ENCODE results near the gene AP1B1. TPM values are rescaled to one million over a fixed set of nuclear protein-coding genes. Genes with fewer than 3 reads are reported as not detected.
"Not testable (repeated sequence)": the region's sequence is repeated elsewhere in the genome, so short reads cannot be mapped to it uniquely, and the experiment has no call there.

Gene AP1B1
- total RNA-seq, 1 experiment from 2014 or later = 101 TPM

DNA sequence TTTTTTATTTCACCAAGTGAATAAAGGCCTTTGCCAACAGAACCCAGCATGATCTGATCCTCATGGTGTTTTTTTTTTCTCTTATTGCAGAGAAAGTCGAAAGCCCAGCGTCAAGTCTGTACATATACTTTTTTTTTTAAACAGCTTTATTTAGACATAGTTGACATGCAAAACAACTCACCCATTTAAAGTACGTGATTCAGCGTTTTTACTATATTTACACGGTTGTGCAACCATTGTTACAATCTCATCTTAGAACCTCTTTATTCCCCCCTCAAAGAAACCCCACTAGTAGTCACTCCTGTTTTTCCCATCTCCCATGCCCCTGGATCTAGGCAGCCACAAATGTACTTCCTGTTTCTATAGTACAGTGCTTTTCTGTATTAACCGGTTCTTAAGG is 20.6 kb upstream of the AP1B1 start:
- ChIA-PET POLR2A (no interaction called here), CTCF (no interaction called here)
- no peaks in the 10 kb centered on the region for H3K36me3 ChIP-seq (ENCODE audit: control insufficient read depth, insufficient read depth, low read length)
- no peaks in the 10 kb centered on the region for H3K27me3 Mint-ChIP-seq (ENCODE audit: insufficient read depth, unreplicated experiment)
- no peak for DNase-seq
- H3K9me3 Mint-ChIP-seq (ENCODE audit: unreplicated experiment) = no peaks in the 10 kb centered on the region
- H3K4me1 ChIP-seq = no peaks in the 10 kb centered on the region
- H3K27me3 ChIP-seq (replicated peaks; ENCODE audit: control insufficient read depth, insufficient read depth, low read length) = no peaks in the 10 kb centered on the region
- BruUV-seq (replicated peaks) = no TSS peak
- H3K4me1 Mint-ChIP-seq (ENCODE audit: low read depth, unreplicated experiment) = no peaks in the 10 kb centered on the region
- H3K36me3 Mint-ChIP-seq (ENCODE audit: insufficient read depth, unreplicated experiment) = no peaks in the 10 kb centered on the region
- no peaks in the 10 kb centered on the region for H3K9me3 ChIP-seq
- H3K27ac Mint-ChIP-seq (ENCODE audit: unreplicated experiment) = no peak overlapping the region
- H3K4me3 ChIP-seq (ENCODE audit: low read depth, low read length) = no peak overlapping the region
- H3K4me3 Mint-ChIP-seq (ENCODE audit: unreplicated experiment) = no peak overlapping the region
- TF ChIP-seq, protein P1, sequence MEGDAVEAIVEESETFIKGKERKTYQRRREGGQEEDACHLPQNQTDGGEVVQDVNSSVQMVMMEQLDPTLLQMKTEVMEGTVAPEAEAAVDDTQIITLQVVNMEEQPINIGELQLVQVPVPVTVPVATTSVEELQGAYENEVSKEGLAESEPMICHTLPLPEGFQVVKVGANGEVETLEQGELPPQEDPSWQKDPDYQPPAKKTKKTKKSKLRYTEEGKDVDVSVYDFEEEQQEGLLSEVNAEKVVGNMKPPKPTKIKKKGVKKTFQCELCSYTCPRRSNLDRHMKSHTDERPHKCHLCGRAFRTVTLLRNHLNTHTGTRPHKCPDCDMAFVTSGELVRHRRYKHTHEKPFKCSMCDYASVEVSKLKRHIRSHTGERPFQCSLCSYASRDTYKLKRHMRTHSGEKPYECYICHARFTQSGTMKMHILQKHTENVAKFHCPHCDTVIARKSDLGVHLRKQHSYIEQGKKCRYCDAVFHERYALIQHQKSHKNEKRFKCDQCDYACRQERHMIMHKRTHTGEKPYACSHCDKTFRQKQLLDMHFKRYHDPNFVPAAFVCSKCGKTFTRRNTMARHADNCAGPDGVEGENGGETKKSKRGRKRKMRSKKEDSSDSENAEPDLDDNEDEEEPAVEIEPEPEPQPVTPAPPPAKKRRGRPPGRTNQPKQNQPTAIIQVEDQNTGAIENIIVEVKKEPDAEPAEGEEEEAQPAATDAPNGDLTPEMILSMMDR (IDR thresholded peaks at IDR 0.05; ENCODE audit: insufficient read depth in 1 of 2, low read depth in 1 of 2, low read length in 1 of 2, severe bottlenecking in 1 of 2, unreplicated experiment in 1 of 2) = no peak
- intact Hi-C loops (cut with micrococcal nuclease; ENCODE audit: unreplicated experiment) = no loop called here

DNA sequence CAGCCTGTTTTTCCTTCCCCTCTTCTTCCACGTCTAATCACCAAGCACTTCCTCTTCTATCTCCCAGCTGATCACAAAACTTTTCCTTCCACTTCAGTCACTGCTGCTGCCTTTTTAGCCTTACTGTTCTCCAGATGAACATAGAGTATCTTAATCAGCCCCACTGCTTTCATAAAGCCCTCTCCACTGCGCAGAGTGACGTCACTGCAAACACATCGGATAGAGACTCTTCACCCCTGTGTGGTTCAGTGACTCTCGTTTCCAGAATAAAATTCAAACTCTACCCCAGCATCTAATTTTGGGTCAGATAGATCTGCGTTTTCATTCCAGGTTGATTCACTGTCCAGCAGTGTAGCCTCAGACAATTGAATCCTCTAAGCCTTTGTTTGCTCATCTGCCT is 13.2 kb upstream of the AP1B1 start:
- BruUV-seq (replicated peaks); H3K27me3 ChIP-seq (replicated peaks; ENCODE audit: control insufficient read depth, insufficient read depth, low read length); H3K4me3 ChIP-seq (ENCODE audit: low read depth, low read length); H3K4me1 ChIP-seq; H3K36me3 ChIP-seq (ENCODE audit: control insufficient read depth, insufficient read depth, low read length); H3K27ac Mint-ChIP-seq (ENCODE audit: unreplicated experiment); DNase-seq; H3K36me3 Mint-ChIP-seq (ENCODE audit: insufficient read depth, unreplicated experiment); CTCF ChIA-PET; intact Hi-C loops (cut with micrococcal nuclease; ENCODE audit: unreplicated experiment); H3K9me3 Mint-ChIP-seq (ENCODE audit: unreplicated experiment); H3K4me3 Mint-ChIP-seq (ENCODE audit: unreplicated experiment); H3K27me3 Mint-ChIP-seq (ENCODE audit: insufficient read depth, unreplicated experiment); POLR2A ChIA-PET; H3K9me3 ChIP-seq; H3K4me1 Mint-ChIP-seq (ENCODE audit: low read depth, unreplicated experiment): not testable (repeated sequence)

GRCh38 chr22:29400576-29400975 is 12.2 kb upstream of the AP1B1 start:
- Mint-ChIP-seq H3K9me3 (ENCODE audit: unreplicated experiment) (no peaks in the 10 kb centered on the region), H3K36me3 (ENCODE audit: insufficient read depth, unreplicated experiment) (no peaks in the 10 kb centered on the region), H3K27me3 (ENCODE audit: insufficient read depth, unreplicated experiment) (peaks cover 3% of the 10 kb centered on the region), H3K4me1 (ENCODE audit: low read depth, unreplicated experiment) (peaks cover 5% of the 10 kb centered on the region), H3K4me3 (ENCODE audit: unreplicated experiment) (no peak overlapping the region), H3K27ac (ENCODE audit: unreplicated experiment) (no peak overlapping the region)
- Histone ChIP-seq H3K4me1 (no peaks in the 10 kb centered on the region), H3K27me3 (replicated peaks; ENCODE audit: control insufficient read depth, insufficient read depth, low read length) (no peaks in the 10 kb centered on the region), H3K36me3 (ENCODE audit: control insufficient read depth, insufficient read depth, low read length) (no peaks in the 10 kb centered on the region), H3K9me3 (no peaks in the 10 kb centered on the region), H3K4me3 (ENCODE audit: low read depth, low read length) (no peak overlapping the region)
- TF ChIP-seq, protein P1 (IDR thresholded peaks at IDR 0.05; ENCODE audit: insufficient read depth in 1 of 2, low read depth in 1 of 2, low read length in 1 of 2, severe bottlenecking in 1 of 2, unreplicated experiment in 1 of 2) = no peak
- ChIA-PET CTCF (no interaction called here), POLR2A (no interaction called here)
- intact Hi-C loops (cut with micrococcal nuclease; ENCODE audit: unreplicated experiment) = no loop called here
- no TSS peak for BruUV-seq (replicated peaks)
- no peak for DNase-seq

- H3K4me3 Mint-ChIP-seq (ENCODE audit: unreplicated experiment) = no peak overlapping the region
- POLR2A ChIA-PET = no interaction called here
- Histone ChIP-seq H3K4me3 (ENCODE audit: low read depth, low read length) (no peak overlapping the region), H3K36me3 (ENCODE audit: control insufficient read depth, insufficient read depth, low read length) (no peaks in the 10 kb centered on the region), H3K4me1 (peaks cover 7% of the 10 kb centered on the region), H3K9me3 (no peaks in the 10 kb centered on the region), H3K27me3 (replicated peaks; ENCODE audit: control insufficient read depth, insufficient read depth, low read length) (no peaks in the 10 kb centered on the region)
- H3K27ac Mint-ChIP-seq (ENCODE audit: unreplicated experiment) = no peak overlapping the region
- TF ChIP-seq, protein P1 (IDR thresholded peaks at IDR 0.05; ENCODE audit: insufficient read depth in 1 of 2, low read depth in 1 of 2, low read length in 1 of 2, severe bottlenecking in 1 of 2, unreplicated experiment in 1 of 2) = no peak
- BruUV-seq (replicated peaks) = no TSS peak
- intact Hi-C loops (cut with micrococcal nuclease; ENCODE audit: unreplicated experiment) = no loop called here
- no peaks in the 10 kb centered on the region for H3K36me3 Mint-ChIP-seq (ENCODE audit: insufficient read depth, unreplicated experiment)
- peaks cover 5% of the 10 kb centered on the region for H3K4me1 Mint-ChIP-seq (ENCODE audit: low read depth, unreplicated experiment)
- CTCF ChIA-PET = interaction anchor here (0.7 kb wide), 1 partner anchor 127 kb away, joined by 4 read pairs; no protein-coding TSS in a partner anchor
- no peaks in the 10 kb centered on the region for H3K9me3 Mint-ChIP-seq (ENCODE audit: unreplicated experiment)
- DNase-seq = no peak
- peaks cover 3% of the 10 kb centered on the region for H3K27me3 Mint-ChIP-seq (ENCODE audit: insufficient read depth, unreplicated experiment)
These were observed 9.4 kb upstream of the AP1B1 start for GRCh38 chr22:29397791-29398190.
